Parathyroid adenoma (tissue), 2 donors: ENCODE results near the gene GNG12.

Source experiments
- H2AFZ ChIP-seq: fragments of 300-600 bp; sonication (generic); one replicate; pipeline ENCODE4 v1.7.0; 2017; ENCODE audit warnings: antibody characterized with exemption, mild to moderate bottlenecking
- H3K27ac ChIP-seq: fragments of 300-600 bp; sonication (generic); one replicate; pipeline ENCODE4 v1.7.0; 2017
- H3K27me3 ChIP-seq: fragments of 300-600 bp; sonication (generic); one replicate; pipeline ENCODE4 v1.7.0; 2017; ENCODE audit warnings: low read length; ENCODE audit not compliant: control insufficient read depth, insufficient read depth
- H3K36me3 ChIP-seq: fragments of 300-600 bp; sonication (generic); one replicate; pipeline ENCODE4 v1.7.0; 2017; ENCODE audit warnings: low read length; ENCODE audit not compliant: control insufficient read depth, insufficient read depth
- H3K4me1 ChIP-seq: fragments of 300-600 bp; sonication (generic); one replicate; pipeline ENCODE4 v1.7.0; 2017; ENCODE audit warnings: control low read depth
- H3K4me2 ChIP-seq: fragments of 300-600 bp; sonication (generic); one replicate; pipeline ENCODE4 v1.7.0; 2017; ENCODE audit warnings: low read length
- H3K4me3 ChIP-seq: fragments of 300-600 bp; sonication (generic); one replicate; pipeline ENCODE4 v1.7.0; 2017; ENCODE audit warnings: low read depth, low read length
- H3K79me2 ChIP-seq: fragments of 300-600 bp; sonication (generic); one replicate; pipeline ENCODE4 v1.7.0; 2017; ENCODE audit warnings: control low read depth
- H3K9ac ChIP-seq: fragments of 300-600 bp; sonication (generic); one replicate; pipeline ENCODE4 v1.7.0; 2017; ENCODE audit warnings: mild to moderate bottlenecking
- H3K9me3 ChIP-seq: fragments of 300-600 bp; sonication (generic); one replicate; pipeline ENCODE4 v1.7.0; 2017; ENCODE audit warnings: low read length; ENCODE audit not compliant: control insufficient read depth
- TF ChIP-seq, protein P1 (sequence below): fragments of 300-600 bp; sonication (generic); IDR thresholded peaks from one replicate; pipeline ENCODE4 v1.7.0; 2017; ENCODE audit warnings: antibody characterized with exemption, mild to moderate bottlenecking
- donor health status: primary hyperparathyroidism.

The GNG12 gene

DNA sequence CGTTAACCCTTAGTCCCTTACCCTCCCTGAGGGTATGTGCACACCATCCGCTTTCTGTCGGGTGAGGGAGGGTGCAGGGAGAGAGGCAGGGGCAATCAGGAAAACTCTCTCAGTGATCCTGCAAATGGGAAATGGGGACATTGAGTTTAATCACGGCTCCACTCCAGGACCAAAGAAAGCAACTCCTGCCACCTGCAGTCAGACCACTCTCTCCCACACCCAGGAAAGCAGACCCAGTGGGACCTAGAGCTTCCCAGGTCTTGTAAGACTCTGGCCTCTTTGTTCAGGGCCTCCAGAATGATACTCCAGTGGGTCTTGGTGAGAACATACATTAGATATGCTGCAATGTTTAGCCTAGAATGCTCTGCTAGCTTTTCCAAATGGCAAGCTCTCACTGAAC lies 71.5 kb downstream of the GNG12 start:
- H3K4me2 ChIP-seq = no peak overlapping the region
- H3K9ac ChIP-seq = no peak overlapping the region
- H3K9me3 ChIP-seq = no peaks in the 10 kb centered on the region
- no peak overlapping the region for H3K4me3 ChIP-seq
- TF ChIP-seq, protein P1, sequence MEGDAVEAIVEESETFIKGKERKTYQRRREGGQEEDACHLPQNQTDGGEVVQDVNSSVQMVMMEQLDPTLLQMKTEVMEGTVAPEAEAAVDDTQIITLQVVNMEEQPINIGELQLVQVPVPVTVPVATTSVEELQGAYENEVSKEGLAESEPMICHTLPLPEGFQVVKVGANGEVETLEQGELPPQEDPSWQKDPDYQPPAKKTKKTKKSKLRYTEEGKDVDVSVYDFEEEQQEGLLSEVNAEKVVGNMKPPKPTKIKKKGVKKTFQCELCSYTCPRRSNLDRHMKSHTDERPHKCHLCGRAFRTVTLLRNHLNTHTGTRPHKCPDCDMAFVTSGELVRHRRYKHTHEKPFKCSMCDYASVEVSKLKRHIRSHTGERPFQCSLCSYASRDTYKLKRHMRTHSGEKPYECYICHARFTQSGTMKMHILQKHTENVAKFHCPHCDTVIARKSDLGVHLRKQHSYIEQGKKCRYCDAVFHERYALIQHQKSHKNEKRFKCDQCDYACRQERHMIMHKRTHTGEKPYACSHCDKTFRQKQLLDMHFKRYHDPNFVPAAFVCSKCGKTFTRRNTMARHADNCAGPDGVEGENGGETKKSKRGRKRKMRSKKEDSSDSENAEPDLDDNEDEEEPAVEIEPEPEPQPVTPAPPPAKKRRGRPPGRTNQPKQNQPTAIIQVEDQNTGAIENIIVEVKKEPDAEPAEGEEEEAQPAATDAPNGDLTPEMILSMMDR = no peak
- H3K27me3 ChIP-seq = no peaks in the 10 kb centered on the region
- no peak overlapping the region for H3K27ac ChIP-seq
- H2AFZ ChIP-seq = no peak overlapping the region
- no peaks in the 10 kb centered on the region for H3K36me3 ChIP-seq
- H3K79me2 ChIP-seq = peaks cover 23% of the 10 kb centered on the region
- H3K4me1 ChIP-seq = no peaks in the 10 kb centered on the region

GRCh38 chr1:67761091-67761490 lies 72.2 kb downstream of the GNG12 start:
- Histone ChIP-seq H3K9ac (no peak overlapping the region), H3K4me3 (no peak overlapping the region), H3K4me2 (no peak overlapping the region), H2AFZ (no peak overlapping the region), H3K27me3 (no peaks in the 10 kb centered on the region), H3K27ac (no peak overlapping the region), H3K36me3 (no peaks in the 10 kb centered on the region), H3K4me1 (no peaks in the 10 kb centered on the region), H3K79me2 (peaks cover 29% of the 10 kb centered on the region), H3K9me3 (no peaks in the 10 kb centered on the region)
- TF ChIP-seq, protein P1 = no peak

DNA sequence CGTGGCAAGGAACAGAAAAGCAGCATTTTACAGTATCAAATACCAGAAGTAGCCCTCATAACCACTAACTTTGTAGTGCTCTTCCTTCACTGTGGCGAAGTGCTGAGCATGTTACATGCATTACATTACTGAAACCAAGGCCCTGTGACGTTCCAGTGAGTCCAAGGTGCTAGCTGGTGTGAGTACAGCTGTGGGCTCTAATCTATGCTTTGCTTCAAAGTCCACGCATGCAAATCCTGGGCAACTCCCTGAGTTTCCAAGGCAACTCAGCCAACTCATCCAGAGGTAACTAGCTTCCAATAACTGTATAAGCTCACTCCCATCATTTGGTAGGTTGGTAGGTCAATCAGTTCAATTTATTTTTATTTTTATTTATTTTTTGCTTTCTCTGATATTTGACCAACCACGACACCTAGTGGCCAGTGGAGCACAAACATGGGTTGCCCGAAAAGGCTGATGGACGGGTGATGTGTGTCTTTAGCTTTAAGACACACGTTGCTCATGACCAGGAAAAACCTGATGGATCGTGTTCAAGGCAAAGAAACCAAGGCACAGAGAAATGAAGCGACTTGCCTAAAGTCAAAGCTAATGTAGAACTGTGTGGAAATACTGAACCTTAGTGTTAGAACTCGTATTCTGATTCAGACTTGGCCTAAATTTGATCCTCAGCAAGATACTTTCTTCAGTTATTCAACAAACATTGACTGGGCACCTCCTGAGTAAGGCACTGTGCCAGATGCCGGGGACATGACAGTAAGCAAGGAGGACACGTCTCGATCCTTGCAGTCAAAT lies 73.0 kb downstream of the GNG12 start:
- no peaks in the 10 kb centered on the region for H3K9me3 ChIP-seq
- H3K27me3 ChIP-seq = no peaks in the 10 kb centered on the region
- H2AFZ ChIP-seq = no peak overlapping the region
- H3K4me2 ChIP-seq = no peak overlapping the region
- no peak overlapping the region for H3K4me3 ChIP-seq
- TF ChIP-seq, protein P1 = peak; percentile 73
- no peaks in the 10 kb centered on the region for H3K36me3 ChIP-seq
- H3K79me2 ChIP-seq = peaks cover 31% of the 10 kb centered on the region
- H3K9ac ChIP-seq = no peak overlapping the region
- no peaks in the 10 kb centered on the region for H3K4me1 ChIP-seq
- no peak overlapping the region for H3K27ac ChIP-seq

GRCh38 chr1:67759692-67760029 lies 73.6 kb downstream of the GNG12 start:
- TF ChIP-seq, protein P1 = no peak
- H3K27me3 ChIP-seq = no peaks in the 10 kb centered on the region
- H3K9me3 ChIP-seq = no peaks in the 10 kb centered on the region
- no peak overlapping the region for H3K4me3 ChIP-seq
- no peaks in the 10 kb centered on the region for H3K36me3 ChIP-seq
- H3K27ac ChIP-seq = no peak overlapping the region
- no peaks in the 10 kb centered on the region for H3K4me1 ChIP-seq
- H3K4me2 ChIP-seq = no peak overlapping the region
- no peak overlapping the region for H3K9ac ChIP-seq
- peaks cover 34% of the 10 kb centered on the region for H3K79me2 ChIP-seq
- H2AFZ ChIP-seq = no peak overlapping the region

- no peak overlapping the region for H3K27ac ChIP-seq
- no peaks in the 10 kb centered on the region for H3K9me3 ChIP-seq
- H3K4me1 ChIP-seq = peaks cover under 1% of the 10 kb centered on the region
- TF ChIP-seq, protein P1 = no peak
- no peak overlapping the region for H3K4me2 ChIP-seq
- H3K9ac ChIP-seq = no peak overlapping the region
- no peaks in the 10 kb centered on the region for H3K36me3 ChIP-seq
- H2AFZ ChIP-seq = no peak overlapping the region
- H3K27me3 ChIP-seq = no peaks in the 10 kb centered on the region
- no peak overlapping the region for H3K4me3 ChIP-seq
- peaks cover 34% of the 10 kb centered on the region for H3K79me2 ChIP-seq
Observed at GRCh38 chr1:67759066-67759465, 74.2 kb downstream of the GNG12 start.
